ENCODE measurements around the gene ADK.
A peak's percentile ranks its signal among the peaks of the same experiment; 100 is the strongest.

GRCh38 chr10:74244097-74244685 lies 93.2 kb downstream of the ADK start:
- TF ChIP-seq CTCF (IDR thresholded peaks at IDR 0.05) (peak; percentile 34 to 68 (median 56)), POLR2A (IDR thresholded peaks at IDR 0.05) (no peak)

All from heart left ventricle (tissue), 13 donors.